BJ (cell line): ENCODE results near the gene CCDC174. TPM values are rescaled to one million over a fixed set of nuclear protein-coding genes. Genes with fewer than 3 reads are reported as not detected.
"Not testable (repeated sequence)": the region's sequence is repeated elsewhere in the genome, so short reads cannot be mapped to it uniquely, and the experiment has no call there.

Experiments
- CTCF ChIA-PET: fragments of 350-600 bp; formaldehyde crosslinking; extraction: SDS; loops from one replicate; lab custom pipeline; 2021; ENCODE audit warnings: antibody characterized with exemption, inconsistent platforms; lab: Yijun Ruan, JAX
- POLR2A ChIA-PET: fragments of 300-600 bp; sonication (Branson Sonifier 250); formaldehyde crosslinking; extraction: SDS; loops from one replicate; lab custom pipeline; 2021; ENCODE audit warnings: antibody characterized with exemption; lab: Charles Lee
- DNase-seq: peaks from one replicate; pipeline ENCODE4 v3.0.0-alpha.2; 2011; ENCODE audit warnings: low read depth
- H3K27me3 ChIP-seq: 2 replicates; pipeline ENCODE4 v1.6.0; 2011; ENCODE audit warnings: low read length; ENCODE audit not compliant: control insufficient read depth, insufficient read depth
- H3K36me3 ChIP-seq: 2 replicates; pipeline ENCODE4 v1.5.1; 2011; ENCODE audit warnings: low read length; ENCODE audit not compliant: control insufficient read depth, insufficient read depth
- H3K4me3 ChIP-seq: 2 replicates; pipeline ENCODE4 v1.5.1; 2011; ENCODE audit warnings: low read depth, mild to moderate bottlenecking, control low read depth, low read length
- CTCF ChIP-seq: IDR thresholded peaks from 2 replicates; pipeline ENCODE4 v1.5.1; 2011; ENCODE audit warnings: low read depth, mild to moderate bottlenecking, control low read depth, inconsistent platforms, low read length, moderate library complexity; ENCODE audit not compliant: insufficient read depth
- polyA plus RNA-seq: library from polyadenylated mRNA; depleted of rRNA; stranded (reverse); fragments of >200 nt; gene quantifications from 2 replicates; pipeline ENCODE4 v1.2.3, GENCODE V29; 2011

CCDC174 gene
- polyA plus RNA-seq, 1 experiment, result 9.3 TPM

- POLR2A ChIA-PET, result no interaction called here
- Histone ChIP-seq H3K4me3 (no peak overlapping the region), H3K27me3 (no peaks in the 10 kb centered on the region), H3K36me3 (peaks cover 2% of the 10 kb centered on the region; the same call in 1 of the 2 replicates)
- no peak for TF ChIP-seq CTCF
- CTCF ChIA-PET, result no interaction called here
- no peak for DNase-seq
Measured at GRCh38 chr3:14650193-14650592, 1.4 kb upstream of the CCDC174 start.

GRCh38 chr3:14652360-14652907, 872 bp downstream of the CCDC174 start:
- H3K27me3 ChIP-seq, POLR2A ChIA-PET, DNase-seq, H3K36me3 ChIP-seq: not testable (repeated sequence)
- CTCF ChIA-PET, result interaction anchor here (0.6 to 2.0 kb wide), 7 partner anchors 8 to 270 kb away, joined by 3 to 7 read pairs (median 3); no protein-coding TSS in a partner anchor
- peak overlapping the region; percentile 78 for H3K4me3 ChIP-seq

GRCh38 chr3:14657579-14657978, 6.0 kb downstream of the CCDC174 start:
- TF ChIP-seq CTCF, result no peak
- ChIA-PET CTCF (no interaction called here), POLR2A (no interaction called here)
- H3K4me3 ChIP-seq, result no peak overlapping the region
- no peaks in the 10 kb centered on the region for H3K27me3 ChIP-seq
- H3K36me3 ChIP-seq, result peaks cover 31% of the 10 kb centered on the region
- no peak for DNase-seq

GRCh38 chr3:14658978-14659377, 7.4 kb downstream of the CCDC174 start:
- Histone ChIP-seq H3K4me3 (no peak overlapping the region), H3K36me3 (peaks cover 37% of the 10 kb centered on the region), H3K27me3 (no peaks in the 10 kb centered on the region)
- TF ChIP-seq CTCF, result no peak
- CTCF ChIA-PET, result no interaction called here
- POLR2A ChIA-PET, result no interaction called here
- no peak for DNase-seq

- TF ChIP-seq CTCF, result no peak
- Histone ChIP-seq H3K27me3 (no peaks in the 10 kb centered on the region), H3K4me3 (no peak overlapping the region), H3K36me3 (peaks cover 40% of the 10 kb centered on the region)
- ChIA-PET CTCF (interaction anchor here (0.9 kb wide), 2 partner anchors 8 to 9 kb away, joined by 3 read pairs; no protein-coding TSS in a partner anchor), POLR2A (no interaction called here)
- DNase-seq, result no peak
Measured at GRCh38 chr3:14660942-14661341, 9.4 kb downstream of the CCDC174 start.
